Neuronal stem cell (in vitro differentiated cells): ENCODE results near the gene KRT3.

Experiments
- DNase-seq: peaks from one replicate; pipeline ENCODE4 v3.0.0-alpha.2; 2013; ENCODE audit warnings: low spot score
- H2AFZ ChIP-seq: one replicate; pipeline ENCODE4 v1.6.1; 2013; ENCODE audit warnings: mild to moderate bottlenecking, low read length, inconsistent platforms
- H2AK5ac ChIP-seq: 2 replicates; pipeline ENCODE4 v1.6.1; 2013; ENCODE audit warnings: low read depth, mild to moderate bottlenecking, inconsistent platforms, low read length, moderate library complexity, mixed read lengths
- H2BK120ac ChIP-seq: 2 replicates; pipeline ENCODE4 v1.6.1; 2013; ENCODE audit warnings: low read depth, mild to moderate bottlenecking, inconsistent platforms, low read length, moderate library complexity, mixed read lengths
- H2BK12ac ChIP-seq: one replicate; pipeline ENCODE4 v1.6.1; 2013; ENCODE audit warnings: low read length, inconsistent platforms
- H2BK15ac ChIP-seq: 2 replicates; pipeline ENCODE4 v1.6.1; 2013; ENCODE audit warnings: mild to moderate bottlenecking, low read length, inconsistent platforms, mixed read lengths
- H2BK5ac ChIP-seq: one replicate; pipeline ENCODE4 v1.6.1; 2013; ENCODE audit warnings: inconsistent platforms, mild to moderate bottlenecking, low read length, moderate library complexity
- H3K14ac ChIP-seq: one replicate; pipeline ENCODE4 v1.6.1; 2013; ENCODE audit warnings: low read length, inconsistent platforms
- H3K18ac ChIP-seq: 2 replicates; pipeline ENCODE4 v1.6.1; 2013; ENCODE audit warnings: low read length, inconsistent platforms
- H3K23ac ChIP-seq: 2 replicates; pipeline ENCODE4 v1.6.1; 2013; ENCODE audit warnings: low read depth, mild to moderate bottlenecking, mixed read lengths, low read length, inconsistent platforms; ENCODE audit not compliant: poor library complexity
- H3K27ac ChIP-seq: replicated peaks from 3 replicates; pipeline ENCODE4 v1.5.1; 2013; ENCODE audit warnings: low read length, inconsistent platforms
- H3K27me3 ChIP-seq, 3 experiments: 2 replicates each; pipeline ENCODE4 v1.6.1; 2013; ENCODE audit warnings: low read length in 3 of 3, mild to moderate bottlenecking in 2 of 3, inconsistent platforms in 1 of 3, low read depth in 1 of 3, mixed read lengths in 1 of 3, moderate library complexity in 1 of 3; ENCODE audit not compliant: control insufficient read depth in 3 of 3, insufficient read depth in 3 of 3
- H3K36me3 ChIP-seq, 2 donors: replicated peaks in 1 of 2; 2 replicates each; pipeline ENCODE4 v1.6.1; 2013; ENCODE audit warnings: low read length in 2 of 2; ENCODE audit not compliant: control insufficient read depth in 2 of 2, insufficient read depth in 2 of 2
- H3K4ac ChIP-seq: 2 replicates; pipeline ENCODE4 v1.6.1; 2013; ENCODE audit warnings: inconsistent platforms, mild to moderate bottlenecking, low read length, moderate library complexity
- H3K4me1 ChIP-seq, 2 donors: 1 replicate in 1 of 2; 2 replicates in 1 of 2; pipeline ENCODE4 v1.6.1; 2013; ENCODE audit warnings: low read length in 2 of 2, low read depth in 1 of 2; ENCODE audit not compliant: control insufficient read depth in 2 of 2, insufficient read depth in 1 of 2
- H3K4me2 ChIP-seq: one replicate; pipeline ENCODE4 v1.6.1; 2013; ENCODE audit warnings: mild to moderate bottlenecking, low read length, inconsistent platforms; ENCODE audit not compliant: insufficient read depth, poor library complexity, severe bottlenecking
- H3K4me3 ChIP-seq, 2 donors: 2 replicates each; pipeline ENCODE4 v1.5.1; 2013; ENCODE audit warnings: low read length in 2 of 2, mild to moderate bottlenecking in 2 of 2, inconsistent platforms in 1 of 2, moderate library complexity in 1 of 2
- H3K79me1 ChIP-seq: one replicate; pipeline ENCODE4 v1.6.1; 2013; ENCODE audit warnings: low read depth, mild to moderate bottlenecking, inconsistent platforms, low read length, moderate library complexity
- H3K9ac ChIP-seq: one replicate; pipeline ENCODE4 v1.6.1; 2013; ENCODE audit warnings: mild to moderate bottlenecking, low read depth, low read length, inconsistent platforms; ENCODE audit not compliant: poor library complexity
- H3K9me3 ChIP-seq, 2 donors: replicated peaks in 1 of 2; 2 replicates each; pipeline versions ENCODE3 to v1.6.1; 2013; ENCODE audit warnings: low read length in 2 of 2, mild to moderate bottlenecking in 2 of 2, inconsistent platforms in 1 of 2, low read depth in 1 of 2, mixed read lengths in 1 of 2, moderate library complexity in 1 of 2; ENCODE audit not compliant: control insufficient read depth in 2 of 2, insufficient read depth in 1 of 2
- H4K8ac ChIP-seq: one replicate; pipeline ENCODE4 v1.6.1; 2013; ENCODE audit warnings: low read depth, mild to moderate bottlenecking, inconsistent platforms, low read length, moderate library complexity
- H4K91ac ChIP-seq: one replicate; pipeline ENCODE4 v1.6.1; 2013; ENCODE audit warnings: low read length, low read depth, mild to moderate bottlenecking, inconsistent platforms; ENCODE audit not compliant: poor library complexity
- WGBS, 2 donors: extraction: QIAGEN DNeasy Blood & Tissue Kit; methylation state at CpG; one replicate each; pipeline ENCODE4 v1.1.7; 2013; ENCODE audit warnings: missing lambda C conversion rate in 2 of 2, mixed read lengths in 1 of 2; ENCODE audit not compliant: insufficient read length in 2 of 2, insufficient replicate concordance in 1 of 2; ENCODE audit errors: extremely low coverage in 2 of 2; 5-methylcytosine and 5-hydroxymethylcytosine counted together

KRT3 gene

GRCh38 chr12:52742196-52742580, 53.7 kb downstream of the KRT3 start:
- no peaks in the 10 kb centered on the region for H3K36me3 ChIP-seq
- H2BK12ac ChIP-seq = no peak overlapping the region
- H2AK5ac ChIP-seq = no peak overlapping the region
- no peak overlapping the region for H3K23ac ChIP-seq
- H3K27me3 ChIP-seq = peaks cover 0 to 3% (median 0%) of the 10 kb centered on the region in 3 experiments
- no peak overlapping the region for H3K18ac ChIP-seq
- H3K14ac ChIP-seq = no peak overlapping the region
- H2AFZ ChIP-seq = no peak overlapping the region
- H3K27ac ChIP-seq = no peak overlapping the region
- DNase-seq = no peak
- H2BK5ac ChIP-seq = no peak overlapping the region
- no peak overlapping the region for H2BK15ac ChIP-seq
- no peak overlapping the region for H2BK120ac ChIP-seq
- WGBS, 2 donors = no CpG with 5 or more reads among the region's 7 CpGs
- H3K79me1 ChIP-seq = no peaks in the 10 kb centered on the region
- H3K9ac ChIP-seq = no peak overlapping the region
- H4K91ac ChIP-seq = no peak overlapping the region
- H3K4ac ChIP-seq = no peak overlapping the region
- H3K4me2 ChIP-seq = no peak overlapping the region
- no peak overlapping the region for H3K4me3 ChIP-seq
- H4K8ac ChIP-seq = no peak overlapping the region
- H3K9me3 ChIP-seq = no peaks in the 10 kb centered on the region
- no peaks in the 10 kb centered on the region for H3K4me1 ChIP-seq

- H2BK12ac ChIP-seq = no peak overlapping the region
- no peaks in the 10 kb centered on the region for H3K9me3 ChIP-seq
- no peak overlapping the region for H3K4ac ChIP-seq
- no peak overlapping the region for H4K8ac ChIP-seq
- no peak overlapping the region for H3K14ac ChIP-seq
- H3K4me3 ChIP-seq = no peak overlapping the region
- no peak overlapping the region for H4K91ac ChIP-seq
- H3K23ac ChIP-seq = no peak overlapping the region
- H3K9ac ChIP-seq = no peak overlapping the region
- H3K18ac ChIP-seq = no peak overlapping the region
- H3K27ac ChIP-seq = no peak overlapping the region
- no peaks in the 10 kb centered on the region for H3K36me3 ChIP-seq
- no peak overlapping the region for H2BK5ac ChIP-seq
- DNase-seq = peak; percentile 83
- WGBS, 2 donors = no CpG with 5 or more reads among the region's 16 CpGs
- H2BK15ac ChIP-seq = no peak overlapping the region
- no peak overlapping the region for H2BK120ac ChIP-seq
- peaks cover 0 to 3% (median 0%) of the 10 kb centered on the region in 3 experiments for H3K27me3 ChIP-seq
- H3K4me2 ChIP-seq = no peak overlapping the region
- no peaks in the 10 kb centered on the region for H3K79me1 ChIP-seq
- H2AFZ ChIP-seq = no peak overlapping the region
- no peaks in the 10 kb centered on the region for H3K4me1 ChIP-seq
- H2AK5ac ChIP-seq = no peak overlapping the region
These were observed 54.3 kb downstream of the KRT3 start for GRCh38 chr12:52741375-52742195.

DNA sequence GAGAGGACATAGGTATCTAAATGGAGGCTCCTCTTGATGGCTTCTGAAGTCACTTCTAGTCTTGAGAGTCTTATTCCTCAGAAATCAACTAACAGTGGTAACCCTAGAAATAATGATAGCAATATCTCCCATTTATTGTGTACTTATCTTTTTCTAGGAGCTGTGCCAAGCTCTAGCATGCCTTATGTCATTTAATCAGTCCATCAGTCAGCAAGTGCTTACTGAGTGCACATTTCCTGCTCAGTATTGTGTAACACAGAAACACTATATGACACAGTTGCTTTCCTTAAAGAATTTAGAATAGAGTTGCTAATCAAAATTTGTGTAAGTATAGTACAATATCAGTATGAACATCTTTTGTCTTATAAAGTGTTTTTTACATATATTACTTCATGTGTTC, 55.3 kb downstream of the KRT3 start:
- Histone ChIP-seq H2BK12ac (no peak overlapping the region), H3K23ac (no peak overlapping the region), H3K79me1 (no peaks in the 10 kb centered on the region), H3K14ac (no peak overlapping the region), H2BK120ac (no peak overlapping the region), H4K8ac (no peak overlapping the region), H2AK5ac (no peak overlapping the region), H3K4me2 (no peak overlapping the region), H3K4me1 (no peaks in the 10 kb centered on the region), H3K4ac (no peak overlapping the region), H3K27ac (no peak overlapping the region), H2BK15ac (no peak overlapping the region), H4K91ac (no peak overlapping the region), H3K4me3 (no peak overlapping the region), H3K18ac (no peak overlapping the region), H2AFZ (no peak overlapping the region), H3K27me3 (peaks cover 0 to 3% (median 0%) of the 10 kb centered on the region in 3 experiments), H3K9ac (no peak overlapping the region), H3K9me3 (no peaks in the 10 kb centered on the region), H3K36me3 (no peaks in the 10 kb centered on the region), H2BK5ac (no peak overlapping the region)
- DNase-seq = no peak

GRCh38 chr12:52739963-52740362, 56.0 kb downstream of the KRT3 start:
- Histone ChIP-seq H2AFZ (no peak overlapping the region), H3K9me3 (no peaks in the 10 kb centered on the region), H3K27me3 (peaks cover 0 to 3% (median 0%) of the 10 kb centered on the region in 3 experiments), H2BK5ac (no peak overlapping the region), H3K79me1 (no peaks in the 10 kb centered on the region), H3K4me3 (no peak overlapping the region), H3K36me3 (no peaks in the 10 kb centered on the region), H3K14ac (no peak overlapping the region), H3K4me2 (no peak overlapping the region), H2BK15ac (no peak overlapping the region), H2BK120ac (no peak overlapping the region), H3K4me1 (no peaks in the 10 kb centered on the region), H4K91ac (no peak overlapping the region), H4K8ac (no peak overlapping the region), H3K9ac (no peak overlapping the region), H3K27ac (no peak overlapping the region), H2BK12ac (no peak overlapping the region), H3K23ac (no peak overlapping the region), H3K18ac (no peak overlapping the region), H2AK5ac (no peak overlapping the region), H3K4ac (no peak overlapping the region)
- no peak for DNase-seq
